GM12892 (cell line): ENCODE results near the gene STRIP2.

Experiments used
- DNase-seq: peaks from one replicate; pipeline ENCODE4 v3.0.0; 2011; ENCODE audit not compliant: insufficient read length
- FAIRE-seq: peaks from 2 replicates; lab custom pipeline; 2011; peaks lifted over from hg19 to GRCh38; lab: Jason Lieb, UNC
- POLR2A ChIP-seq: IDR thresholded peaks from 2 replicates; pipeline ENCODE4 v1.6.1; 2011; ENCODE audit warnings: low read depth, low read length, control low read depth
- POLR2AphosphoS5 ChIP-seq: IDR thresholded peaks from 2 replicates; pipeline ENCODE4 v1.6.1; 2011; ENCODE audit warnings: low read depth, low read length, control low read depth
- TAF1 ChIP-seq: IDR thresholded peaks from 2 replicates; pipeline ENCODE4 v1.6.1; 2011; ENCODE audit warnings: low read depth, mild to moderate bottlenecking, control low read depth, low read length, borderline replicate concordance

Gene STRIP2

DNA sequence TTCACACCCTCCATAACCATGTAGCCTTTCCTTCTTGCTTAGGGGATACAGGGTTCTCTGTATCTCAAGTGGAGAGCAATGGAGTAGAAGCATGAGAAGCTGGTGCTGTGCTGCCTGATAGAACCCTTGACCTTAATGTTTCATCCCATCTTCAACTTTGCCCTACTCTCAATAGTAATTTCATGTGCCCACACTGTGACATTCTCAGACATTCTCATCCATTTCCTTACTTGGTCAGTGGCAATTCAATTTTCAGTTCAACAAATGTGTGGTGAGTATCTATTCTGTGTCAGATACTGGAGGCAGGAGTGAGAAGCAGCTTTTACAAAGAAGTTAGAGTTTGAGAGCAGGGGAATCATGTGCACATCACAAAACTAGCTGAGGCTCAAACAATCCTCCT, 16.1 kb downstream of the STRIP2 start:
- no peak for FAIRE-seq
- no peak for TF ChIP-seq POLR2AphosphoS5
- TF ChIP-seq TAF1, result no peak
- no peak for TF ChIP-seq POLR2A

GRCh38 chr7:129452589-129453231, 18.5 kb downstream of the STRIP2 start:
- TF ChIP-seq POLR2AphosphoS5, result no peak
- no peak for TF ChIP-seq TAF1
- TF ChIP-seq POLR2A, result no peak
- DNase-seq (no peak), FAIRE-seq (peak; percentile 42)

More for the DNA sequence above, 16.1 kb downstream of the STRIP2 start:
- no peak for DNase-seq

DNA sequence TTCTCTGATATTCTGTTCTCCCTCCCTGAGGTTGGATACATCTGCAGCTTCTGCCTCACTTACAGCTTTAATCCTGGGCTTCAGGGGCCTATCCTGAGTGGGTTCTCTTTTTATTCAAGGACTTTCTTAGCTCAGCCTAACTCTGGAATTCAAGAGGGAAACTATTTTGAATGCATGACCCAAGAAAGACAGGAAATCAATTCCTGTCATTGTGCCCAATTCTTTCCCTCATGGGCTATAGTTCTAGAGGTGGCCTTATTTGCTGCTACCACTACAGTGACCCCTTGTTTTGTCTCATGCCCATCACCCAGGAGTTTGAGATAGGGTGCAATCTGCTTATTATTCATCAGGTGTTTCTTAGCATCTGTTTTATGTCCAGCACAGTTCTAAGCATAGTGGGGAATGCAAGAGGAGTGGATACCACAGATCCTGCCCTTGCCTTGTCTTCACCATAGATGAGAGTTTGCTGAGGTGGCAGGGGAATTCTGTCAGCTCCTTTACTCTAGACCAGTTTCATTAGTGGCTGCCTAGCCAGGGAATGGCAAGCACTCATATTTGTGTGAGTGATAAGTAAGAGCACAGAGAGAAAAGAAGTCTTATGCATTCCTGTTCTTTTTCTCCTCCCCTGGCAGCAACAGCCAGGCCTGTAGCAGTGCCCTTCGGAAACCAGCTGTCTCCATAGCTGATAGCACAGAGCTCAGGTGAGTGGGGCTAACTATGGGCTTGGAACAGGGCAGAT, 19.4 kb downstream of the STRIP2 start:
- peak; percentile 36 for FAIRE-seq
- no peak for DNase-seq
- no peak for TF ChIP-seq POLR2A
- no peak for TF ChIP-seq POLR2AphosphoS5
- no peak for TF ChIP-seq TAF1

DNA sequence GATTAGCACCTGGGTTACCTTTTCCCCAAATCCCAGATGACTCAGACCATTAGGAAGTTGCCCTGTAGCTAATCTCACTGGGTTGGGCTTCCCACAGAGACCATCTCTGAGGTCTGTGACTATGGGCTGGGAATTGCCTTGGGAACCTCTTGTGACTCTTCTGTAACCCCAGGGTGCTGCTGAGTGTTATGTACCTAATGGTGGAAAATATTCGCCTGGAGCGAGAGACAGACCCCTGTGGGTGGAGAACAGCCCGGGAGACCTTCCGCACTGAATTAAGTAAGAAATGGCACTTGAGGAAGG, 20.0 kb downstream of the STRIP2 start:
- FAIRE-seq, result no peak
- no peak for TF ChIP-seq TAF1
- no peak for TF ChIP-seq POLR2A
- no peak for TF ChIP-seq POLR2AphosphoS5
- DNase-seq, result no peak

GRCh38 chr7:129456421-129456820, 22.2 kb downstream of the STRIP2 start:
- FAIRE-seq, result no peak
- TF ChIP-seq POLR2A (no peak), TAF1 (no peak), POLR2AphosphoS5 (no peak)

GRCh38 chr7:129457101-129457500, 22.9 kb downstream of the STRIP2 start:
- FAIRE-seq (no peak), DNase-seq (no peak)
- TF ChIP-seq TAF1, result no peak
- TF ChIP-seq POLR2A, result no peak
- no peak for TF ChIP-seq POLR2AphosphoS5

More at GRCh38 chr7:129456421-129456820, 22.2 kb downstream of the STRIP2 start:
- DNase-seq, result no peak

DNA sequence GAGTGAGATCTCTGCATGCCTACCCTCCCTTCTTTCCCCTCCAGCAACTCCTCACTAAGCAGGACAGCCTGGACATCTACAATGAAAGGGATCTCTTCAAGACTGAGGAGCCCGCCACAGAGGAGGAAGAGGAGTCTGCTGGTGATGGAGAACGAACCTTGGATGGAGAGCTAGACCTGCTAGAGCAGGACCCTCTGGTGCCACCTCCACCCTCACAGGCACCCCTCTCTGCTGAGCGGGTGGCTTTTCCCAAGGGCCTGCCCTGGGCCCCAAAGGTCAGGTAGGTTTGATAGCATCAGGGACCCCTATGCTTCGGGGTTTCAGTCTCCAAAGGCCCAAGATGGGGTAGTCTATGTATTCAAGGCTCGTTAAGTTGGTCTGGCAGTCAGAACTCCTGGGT, 23.9 kb downstream of the STRIP2 start:
- TF ChIP-seq POLR2AphosphoS5 (no peak), POLR2A (no peak), TAF1 (no peak)
- DNase-seq, result no peak
- no peak for FAIRE-seq

- DNase-seq, result no peak
- no peak for FAIRE-seq
- TF ChIP-seq POLR2AphosphoS5, result no peak
- no peak for TF ChIP-seq TAF1
- TF ChIP-seq POLR2A, result no peak
Observed at GRCh38 chr7:129461809-129462208, 27.6 kb downstream of the STRIP2 start.

DNA sequence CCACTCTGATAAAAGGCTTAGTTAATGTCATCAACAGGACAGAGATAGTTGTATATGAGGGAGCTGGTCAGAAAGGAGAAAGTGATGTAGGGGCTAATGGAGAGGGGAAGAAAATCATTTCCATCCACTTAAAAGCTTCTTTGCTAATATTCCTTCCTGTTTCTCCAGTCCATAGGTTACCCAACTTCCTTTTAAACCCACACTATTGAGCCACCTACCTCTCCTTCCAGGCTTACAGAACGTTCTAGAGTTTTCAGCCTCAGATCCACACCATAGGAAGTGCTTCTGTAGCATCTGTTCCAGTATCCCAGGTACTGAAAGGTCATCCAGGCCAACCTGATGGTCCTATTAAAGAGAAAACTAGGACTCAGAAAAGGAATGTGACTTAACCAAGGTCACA, 28.2 kb downstream of the STRIP2 start:
- FAIRE-seq (no peak), DNase-seq (no peak)
- TF ChIP-seq POLR2A (no peak), POLR2AphosphoS5 (no peak), TAF1 (no peak)

GRCh38 chr7:129464194-129464593, 30.0 kb downstream of the STRIP2 start:
- FAIRE-seq (no peak), DNase-seq (no peak)
- TF ChIP-seq POLR2AphosphoS5 (no peak), POLR2A (no peak), TAF1 (no peak)

DNA sequence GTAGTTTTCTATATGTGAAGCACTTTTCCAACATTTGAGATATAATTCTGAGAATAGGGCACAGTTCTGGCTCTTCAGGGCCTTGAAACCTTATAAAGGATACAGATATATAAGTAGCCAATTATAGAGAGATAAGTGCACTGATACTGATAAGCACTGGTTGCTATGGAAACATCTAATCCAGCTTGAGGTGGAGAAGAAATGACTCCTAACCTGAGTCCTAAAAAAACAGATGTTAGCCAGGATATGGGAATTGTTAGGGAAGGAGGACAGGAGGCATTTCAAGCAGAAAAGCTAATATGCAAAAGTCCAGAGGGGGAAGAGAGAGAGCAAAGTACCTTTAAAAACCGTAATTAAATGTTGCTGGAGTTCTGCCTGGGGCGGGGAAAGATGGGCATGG, 30.8 kb downstream of the STRIP2 start:
- TF ChIP-seq POLR2A, result no peak
- TF ChIP-seq TAF1, result no peak
- TF ChIP-seq POLR2AphosphoS5, result no peak
- DNase-seq, result no peak
- FAIRE-seq, result no peak

- FAIRE-seq (no peak), DNase-seq (no peak)
- no peak for TF ChIP-seq POLR2A
- no peak for TF ChIP-seq POLR2AphosphoS5
- TF ChIP-seq TAF1, result no peak
Observed at GRCh38 chr7:129466796-129467195, 32.6 kb downstream of the STRIP2 start.

DNA sequence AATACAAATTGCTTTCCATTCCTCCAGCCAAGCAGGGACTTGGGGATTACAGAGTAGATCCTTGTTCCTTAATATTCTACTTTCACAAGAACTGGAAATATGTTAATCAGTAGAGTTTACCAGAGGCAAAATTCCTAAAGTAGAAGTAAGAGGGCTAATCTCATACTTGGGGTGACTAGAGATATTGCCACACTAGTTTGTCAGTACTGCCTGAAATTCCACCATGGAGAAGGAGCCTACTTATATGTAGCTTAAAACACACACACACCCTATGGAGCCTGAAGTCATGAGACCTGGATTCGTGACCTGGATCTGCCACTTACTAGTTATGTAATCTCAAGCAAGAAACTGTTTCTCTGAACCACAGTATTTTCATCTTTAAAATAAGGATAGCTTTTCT, 33.9 kb downstream of the STRIP2 start:
- no peak for FAIRE-seq
- no peak for TF ChIP-seq POLR2AphosphoS5
- TF ChIP-seq POLR2A, result no peak
- TF ChIP-seq TAF1, result no peak

More for the DNA sequence above, 33.9 kb downstream of the STRIP2 start:
- DNase-seq, result no peak
